OCI-LY3 (cell line): Measurements from ENCODE around the gene SARDH.

Source experiments
- CTCF ChIP-seq: fragments of 200-600, 300-600 bp; sonication (generic); IDR thresholded peaks from 2 replicates; pipeline ENCODE4 v1.5.1; 2014; ENCODE audit warnings: antibody characterized with exemption, low read length, low read depth
- EZH2phosphoT487 ChIP-seq: fragments of 200-600 bp; shearing (Covaris generic); IDR thresholded peaks from 2 replicates; pipeline ENCODE4 v1.6.1; 2018; ENCODE audit warnings: antibody characterized with exemption, mixed run types, low read depth

GRCh38 chr9:133649194-133649593 is 89.0 kb downstream of the SARDH start:
- TF ChIP-seq CTCF (no peak), EZH2phosphoT487 (no peak)
